Psoas muscle (tissue), 8 donors: ENCODE data around the gene ACAA2. TPM values are rescaled to one million over a fixed set of nuclear protein-coding genes. Genes with fewer than 3 reads are reported as not detected.
"Not testable (repeated sequence)": the region's sequence is repeated elsewhere in the genome, so short reads cannot be mapped to it uniquely, and the experiment has no call there.

ENCODE experiments used
- ATAC-seq, 4 donors: fragments of 200-7000 bp; cut with Tn5 transposase; one replicate each; pipeline ENCODE4 v1.9.1; 2020; ENCODE audit warnings: moderate library complexity in 3 of 4, mild to moderate bottlenecking in 2 of 4
- DNase-seq, 2 donors: peaks; one replicate each; pipeline ENCODE4 v3.0.0-alpha.2; 2020
- H3K27ac ChIP-seq: fragments of 200-600 bp; one replicate; pipeline ENCODE4 v1.8.0; 2022
- H3K27me3 ChIP-seq, 3 donors: fragments of 200-600 bp in 1 of 3; one replicate each; pipeline versions ENCODE4 v1.6.1 to v1.8.0; 2013 to 2022; ENCODE audit warnings: low read length in 2 of 3, mild to moderate bottlenecking in 2 of 3, moderate library complexity in 1 of 3; ENCODE audit not compliant: insufficient read depth in 3 of 3
- H3K36me3 ChIP-seq, 2 donors: fragments of 200-600 bp in 1 of 2; one replicate each; pipeline versions ENCODE4 v1.6.1 to v1.8.0; 2013 to 2022; ENCODE audit warnings: low read depth in 1 of 2, mild to moderate bottlenecking in 1 of 2, moderate library complexity in 1 of 2; ENCODE audit not compliant: insufficient read depth in 1 of 2
- H3K4me1 ChIP-seq: fragments of 200-600 bp; one replicate; pipeline ENCODE4 v1.8.0; 2022
- H3K4me3 ChIP-seq: fragments of 200-600 bp; one replicate; pipeline ENCODE4 v1.8.0; 2022; ENCODE audit warnings: mild to moderate bottlenecking
- H3K9me3 ChIP-seq: fragments of 200-600 bp; one replicate; pipeline ENCODE4 v1.8.0; 2022
- WGBS, 3 donors: extraction: QIAGEN DNeasy Blood & Tissue Kit; methylation state at CpG; one replicate each; pipeline versions ENCODE4 v1.1.6 to v1.1.7; 2013; 5-methylcytosine and 5-hydroxymethylcytosine counted together
- intact Hi-C, 2 donors: fragments of 100-400 bp; cut with DNase I; formaldehyde crosslinking; loops; one replicate each; pipeline versions ENCODE4 v1.11.0 to v1.14.2; 2022
- polyA plus RNA-seq, 3 donors: library from polyadenylated mRNA; stranded (reverse); fragments of 200-250 nt; gene quantifications; one replicate each; pipeline ENCODE4 v1.2.3, GENCODE V29; 2013
- total RNA-seq, 4 donors: library from RNA; stranded (reverse); fragmentation: NEBNext Ultra II Directional in 2 of 4; extraction: Animal tissue kit (Norgen Biotek cat#: 25700) in 2 of 4; gene quantifications; one replicate each; pipeline versions ENCODE4 v1.2.1 to v1.2.4, GENCODE V29; 2021 to 2023
- TF ChIP-seq, protein P1 (sequence below): fragments of 200-600 bp; IDR thresholded peaks from one replicate; pipeline ENCODE4 v1.8.0; 2022; ENCODE audit warnings: antibody characterized with exemption
- donor health status: healthy with polysubstance abuse.
- donor health status: DM: no; HTN: no; CAD: no; lungs with moderate emphysema.
- donor health status: Bipolar disorder and iron deficiency.
- donor health status: healthy.
- donor health status: DM: yes; HTN: yes; CAD: no.
- donor health status: DM: no; HTN: no; CAD: no.
- donor health status: DM: no; HTN: no; CAD: no.
- donor health status: DM: yes; HTN: yes; CAD: no.

Gene ACAA2
- total and polyA plus RNA-seq, 7 donors: 75.5 to 158 (median 95.4) TPM

DNA sequence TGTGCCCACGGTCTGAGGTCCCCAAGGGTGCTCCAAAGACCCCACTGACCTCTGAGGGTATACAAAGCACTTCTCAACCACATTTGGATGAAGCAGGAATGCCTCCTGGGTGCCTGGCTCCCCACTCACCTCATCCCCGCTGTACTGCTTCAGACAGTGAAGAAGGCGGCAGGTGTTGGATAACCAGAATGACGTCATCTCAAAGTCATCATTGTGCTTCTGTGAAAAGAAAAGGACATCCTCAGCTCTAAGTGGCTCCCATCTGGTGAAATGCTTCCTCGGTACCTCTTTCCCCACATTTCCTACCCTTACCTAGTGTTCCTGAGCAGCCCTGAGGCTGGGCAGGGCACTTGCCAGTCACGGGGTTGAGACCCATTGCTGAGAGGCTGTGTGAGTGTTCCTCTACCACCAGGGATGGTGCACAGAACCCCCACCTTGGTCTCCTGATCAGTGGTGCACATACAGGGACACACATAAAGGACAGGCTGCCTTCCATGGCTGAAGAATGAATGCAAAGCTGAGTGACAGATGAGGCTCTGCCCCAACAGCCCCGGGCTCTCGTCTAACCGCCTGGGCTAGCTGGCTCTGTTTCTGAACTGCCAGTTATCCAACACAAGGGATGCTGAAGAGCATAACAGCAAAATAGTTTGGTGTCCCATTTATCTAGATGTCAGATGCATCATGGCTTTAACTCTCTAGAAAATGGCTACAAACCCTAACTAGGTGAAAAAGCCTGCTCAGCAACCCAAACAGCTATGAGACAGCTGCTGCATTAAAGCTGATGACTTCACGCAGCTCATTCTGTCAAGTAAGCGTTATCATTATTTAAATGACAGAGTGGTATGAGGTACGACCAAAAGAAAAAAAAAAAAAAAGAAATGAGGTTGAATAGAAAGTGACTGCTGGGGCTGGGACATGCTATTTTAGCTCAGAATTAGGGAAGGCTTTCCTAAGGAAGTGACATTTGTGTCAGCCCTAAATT, 28.2 kb upstream of the ACAA2 start:
- TF ChIP-seq, protein P1, sequence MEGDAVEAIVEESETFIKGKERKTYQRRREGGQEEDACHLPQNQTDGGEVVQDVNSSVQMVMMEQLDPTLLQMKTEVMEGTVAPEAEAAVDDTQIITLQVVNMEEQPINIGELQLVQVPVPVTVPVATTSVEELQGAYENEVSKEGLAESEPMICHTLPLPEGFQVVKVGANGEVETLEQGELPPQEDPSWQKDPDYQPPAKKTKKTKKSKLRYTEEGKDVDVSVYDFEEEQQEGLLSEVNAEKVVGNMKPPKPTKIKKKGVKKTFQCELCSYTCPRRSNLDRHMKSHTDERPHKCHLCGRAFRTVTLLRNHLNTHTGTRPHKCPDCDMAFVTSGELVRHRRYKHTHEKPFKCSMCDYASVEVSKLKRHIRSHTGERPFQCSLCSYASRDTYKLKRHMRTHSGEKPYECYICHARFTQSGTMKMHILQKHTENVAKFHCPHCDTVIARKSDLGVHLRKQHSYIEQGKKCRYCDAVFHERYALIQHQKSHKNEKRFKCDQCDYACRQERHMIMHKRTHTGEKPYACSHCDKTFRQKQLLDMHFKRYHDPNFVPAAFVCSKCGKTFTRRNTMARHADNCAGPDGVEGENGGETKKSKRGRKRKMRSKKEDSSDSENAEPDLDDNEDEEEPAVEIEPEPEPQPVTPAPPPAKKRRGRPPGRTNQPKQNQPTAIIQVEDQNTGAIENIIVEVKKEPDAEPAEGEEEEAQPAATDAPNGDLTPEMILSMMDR: no peak
- intact Hi-C loops: no loop called here
- ATAC-seq (no peak), DNase-seq (no peak)
- no peak overlapping the region for H3K4me3 ChIP-seq
- H3K36me3 ChIP-seq: no peaks in the 10 kb centered on the region
- WGBS, 3 donors: 64 to 72% (median 69%) methylated on average over 12 of the region's 12 CpGs
- H3K9me3 ChIP-seq: no peaks in the 10 kb centered on the region
- H3K4me1 ChIP-seq: peaks cover 4% of the 10 kb centered on the region
- H3K27ac ChIP-seq: no peak overlapping the region
- peaks cover 0 to 5% (median 0%) of the 10 kb centered on the region in 3 donors for H3K27me3 ChIP-seq

DNA sequence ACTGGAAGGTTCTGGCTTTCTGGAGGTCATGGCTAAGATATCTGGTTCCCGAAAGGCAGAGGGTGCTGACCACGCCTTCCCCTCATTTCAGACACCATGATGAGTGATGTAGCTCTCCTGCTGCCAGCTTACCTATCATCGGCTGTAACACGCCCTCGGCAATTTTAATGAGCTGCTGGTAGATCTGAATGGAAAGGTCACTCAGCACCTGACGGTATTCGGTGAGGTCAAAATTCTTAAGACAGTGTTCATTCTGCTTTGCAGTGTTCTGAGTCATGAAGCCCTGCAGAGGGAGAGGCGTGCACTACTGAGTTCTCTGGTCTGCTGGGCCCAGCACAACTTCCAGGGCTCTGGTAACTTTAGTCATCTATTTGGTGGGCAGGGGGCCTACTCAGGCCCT, 25.7 kb upstream of the ACAA2 start:
- Histone ChIP-seq H3K27me3 (no peaks in the 10 kb centered on the region), H3K4me3 (no peak overlapping the region), H3K4me1 (peaks cover 4% of the 10 kb centered on the region), H3K27ac (no peak overlapping the region), H3K36me3 (peaks cover 0 to 3% of the 10 kb centered on the region in 2 donors), H3K9me3 (no peaks in the 10 kb centered on the region)
- DNase-seq (no peak), ATAC-seq (peak in 1 of 4 donors; percentile 75)
- 97% methylated on average over 8 of the region's 8 CpGs for WGBS, 3 donors
- TF ChIP-seq, protein P1: no peak
- intact Hi-C loops: no loop called here

DNA sequence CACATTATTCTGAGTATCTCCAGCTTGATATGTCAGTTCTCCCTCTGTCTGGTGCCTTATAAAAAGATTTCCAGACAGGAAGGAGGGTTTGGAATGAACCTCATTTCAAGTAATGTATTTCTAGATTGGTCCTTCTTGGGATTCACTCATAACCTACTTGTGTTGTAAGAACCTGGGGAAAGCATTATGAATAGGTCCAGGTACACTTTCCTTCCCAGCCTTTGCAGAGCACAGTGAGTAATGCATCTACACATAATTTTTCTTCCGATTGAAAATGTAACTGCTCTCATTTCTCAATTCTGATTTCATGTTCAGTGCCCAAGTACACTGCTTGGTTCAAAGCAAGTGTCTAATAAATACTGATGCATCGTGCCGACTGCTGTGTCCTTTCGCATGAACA, 25.0 kb upstream of the ACAA2 start:
- WGBS, 3 donors: 96 to 97% (median 97%) methylated on average over 4 of the region's 4 CpGs
- ATAC-seq: no peak
- intact Hi-C loops: no loop called here

DNA sequence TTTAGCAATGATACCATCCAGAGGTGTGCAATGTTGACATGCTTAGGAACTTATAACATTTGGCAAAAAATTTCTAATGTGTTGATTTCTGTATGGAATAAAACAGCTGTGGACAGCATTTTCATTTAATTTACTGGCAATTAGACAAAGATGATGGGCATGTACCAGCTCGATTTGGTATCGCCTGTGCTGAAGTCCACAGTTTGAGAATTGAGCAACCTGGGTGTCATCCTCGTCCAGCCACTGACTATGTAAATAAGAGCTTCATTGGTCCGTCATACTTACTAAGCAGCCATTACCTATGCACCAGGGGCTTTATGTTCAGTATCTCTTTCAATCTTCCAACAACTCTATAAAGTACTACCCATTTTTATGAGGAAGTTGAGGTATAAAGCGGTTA, 24.6 kb upstream of the ACAA2 start:
- no peak for DNase-seq
- Histone ChIP-seq H3K27ac (no peak overlapping the region), H3K27me3 (no peaks in the 10 kb centered on the region), H3K4me3 (no peak overlapping the region), H3K4me1 (no peaks in the 10 kb centered on the region), H3K9me3 (no peaks in the 10 kb centered on the region), H3K36me3 (peaks cover 0 to 3% of the 10 kb centered on the region in 2 donors)
- no peak for ATAC-seq
- 85 to 91% (median 90%) methylated on average over 5 of the region's 5 CpGs for WGBS, 3 donors
- TF ChIP-seq, protein P1: no peak
- intact Hi-C loops: no loop called here

More for the DNA sequence above, 25.0 kb upstream of the ACAA2 start:
- no peak overlapping the region for H3K27ac ChIP-seq
- no peaks in the 10 kb centered on the region for H3K9me3 ChIP-seq
- H3K27me3 ChIP-seq: no peaks in the 10 kb centered on the region
- H3K4me1 ChIP-seq: no peaks in the 10 kb centered on the region
- no peak overlapping the region for H3K4me3 ChIP-seq
- no peak for DNase-seq
- TF ChIP-seq, protein P1: no peak
- H3K36me3 ChIP-seq: peaks cover 0 to 3% of the 10 kb centered on the region in 2 donors

DNA sequence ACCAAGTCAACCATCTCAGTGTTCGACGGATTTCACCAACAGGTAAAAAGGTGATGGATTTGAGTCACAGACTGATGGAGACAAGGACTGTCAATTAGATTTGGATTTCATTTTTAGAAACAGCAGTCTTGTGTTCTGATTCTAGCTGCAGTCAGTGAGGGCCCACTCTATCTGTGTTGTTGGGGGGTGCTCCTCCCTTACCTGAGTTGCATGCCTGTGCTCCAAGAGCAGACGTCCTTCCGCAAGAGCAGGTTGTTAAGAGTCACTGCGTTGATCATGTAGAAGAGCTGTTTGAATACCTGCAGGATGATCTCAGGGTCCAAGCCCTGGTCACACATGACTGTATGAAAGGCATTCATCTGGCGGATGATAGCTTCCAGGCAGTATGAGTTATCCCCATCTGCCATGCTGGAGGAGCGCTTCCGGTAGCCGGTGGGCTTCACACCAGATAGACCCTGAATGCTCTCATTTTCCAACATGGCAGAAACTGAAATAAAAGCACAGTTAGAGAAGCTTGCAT, 24.0 kb upstream of the ACAA2 start:
- DNase-seq, H3K4me3 ChIP-seq, H3K27ac ChIP-seq, H3K36me3 ChIP-seq, intact Hi-C loops, ATAC-seq, H3K9me3 ChIP-seq, H3K4me1 ChIP-seq, H3K27me3 ChIP-seq: not testable (repeated sequence)
- WGBS, 3 donors: 96 to 97% (median 96%) methylated on average over 9 of the region's 9 CpGs
